ENCODE results near the gene TP73.
A peak's percentile ranks its signal among the peaks of the same experiment; 100 is the strongest.

TP73 gene

DNA sequence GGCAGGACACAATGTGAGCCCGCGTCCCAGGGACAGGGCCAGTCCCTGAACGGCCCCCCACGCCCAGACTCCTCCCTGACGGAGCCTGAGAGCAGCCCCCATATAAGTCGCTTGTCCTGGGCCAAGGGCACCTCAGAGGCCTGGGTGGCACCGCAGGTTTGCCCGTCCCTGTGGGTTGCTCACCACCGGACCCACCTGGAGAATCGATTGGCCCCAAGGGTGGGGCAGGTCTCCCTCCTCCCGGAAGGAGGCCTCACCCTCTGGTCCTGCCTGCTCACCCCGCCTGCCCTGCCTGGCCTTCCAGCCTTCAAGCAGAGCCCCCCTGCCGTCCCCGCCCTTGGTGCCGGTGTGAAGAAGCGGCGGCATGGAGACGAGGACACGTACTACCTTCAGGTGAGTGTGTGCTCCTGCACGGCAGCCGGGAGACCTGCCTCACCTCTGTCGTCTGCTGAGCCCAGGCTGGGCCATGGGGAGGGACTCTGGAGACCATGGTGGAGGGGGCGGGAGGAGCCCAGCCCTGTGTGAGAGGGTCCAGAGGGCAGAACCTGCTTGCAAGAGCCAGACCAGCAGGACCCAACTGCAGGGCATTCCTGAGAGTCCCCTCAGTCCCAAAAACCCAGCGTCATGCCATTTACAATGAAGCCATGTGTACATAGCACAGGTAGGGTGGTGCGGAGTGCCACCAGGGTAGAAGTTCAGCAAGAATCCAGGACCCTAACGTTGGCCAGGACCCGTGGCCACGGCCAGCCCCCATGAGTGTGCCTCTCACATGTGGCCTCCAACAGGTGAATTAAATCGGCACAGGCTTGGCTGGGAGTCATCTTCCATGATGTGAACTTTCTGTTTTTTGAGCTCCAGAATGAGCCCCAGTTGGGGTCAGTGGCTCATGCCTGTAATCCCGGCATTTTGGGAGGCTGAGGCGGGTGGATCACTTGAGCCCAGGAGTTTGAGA, 75.8 kb downstream of the TP73 start:
- no peak for DNase-seq (ENCODE audit: low read depth, low spot score)

DNA sequence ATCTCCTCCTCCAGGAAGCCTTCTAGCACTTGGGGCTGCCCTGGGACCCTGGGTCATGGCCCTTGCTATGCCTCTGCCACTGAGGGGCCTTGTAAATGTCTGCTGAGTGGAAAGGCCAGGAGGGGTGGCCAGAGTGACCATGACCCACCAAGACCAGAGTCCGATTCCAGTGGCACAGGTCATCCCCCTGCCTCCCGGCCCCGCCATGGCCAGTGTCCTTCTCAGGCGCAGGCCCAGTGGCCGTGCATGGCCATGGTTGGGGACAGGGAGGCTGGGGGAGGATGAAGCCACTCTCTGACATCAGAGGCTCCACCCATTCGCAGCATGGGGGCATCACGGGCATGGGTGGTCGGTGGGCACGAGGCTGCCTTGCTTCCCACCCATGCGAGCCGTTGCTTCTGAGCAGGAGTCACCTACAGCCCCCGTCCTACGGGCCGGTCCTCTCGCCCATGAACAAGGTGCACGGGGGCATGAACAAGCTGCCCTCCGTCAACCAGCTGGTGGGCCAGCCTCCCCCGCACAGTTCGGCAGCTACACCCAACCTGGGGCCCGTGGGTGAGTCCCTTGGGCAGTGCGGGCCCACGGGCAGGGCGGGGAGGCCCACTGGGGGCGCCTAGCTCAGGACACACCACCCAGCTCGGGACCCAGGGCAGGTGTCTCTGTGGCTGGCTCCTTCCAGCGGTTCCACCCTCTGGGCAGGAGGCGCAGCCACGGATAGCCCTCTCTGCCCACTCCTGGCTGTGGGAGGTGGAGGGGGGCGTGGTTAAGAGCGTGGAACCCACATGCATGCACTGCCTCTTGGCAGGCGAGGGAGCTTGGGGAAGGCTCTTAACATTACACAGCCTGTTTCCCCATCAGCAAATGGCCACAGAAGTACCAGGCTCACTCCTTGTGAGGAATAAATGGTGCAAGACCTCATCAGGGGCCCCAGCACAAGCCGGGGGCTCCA, 77.6 kb downstream of the TP73 start:
- no peak for DNase-seq (ENCODE audit: low read depth, low spot score)

DNA sequence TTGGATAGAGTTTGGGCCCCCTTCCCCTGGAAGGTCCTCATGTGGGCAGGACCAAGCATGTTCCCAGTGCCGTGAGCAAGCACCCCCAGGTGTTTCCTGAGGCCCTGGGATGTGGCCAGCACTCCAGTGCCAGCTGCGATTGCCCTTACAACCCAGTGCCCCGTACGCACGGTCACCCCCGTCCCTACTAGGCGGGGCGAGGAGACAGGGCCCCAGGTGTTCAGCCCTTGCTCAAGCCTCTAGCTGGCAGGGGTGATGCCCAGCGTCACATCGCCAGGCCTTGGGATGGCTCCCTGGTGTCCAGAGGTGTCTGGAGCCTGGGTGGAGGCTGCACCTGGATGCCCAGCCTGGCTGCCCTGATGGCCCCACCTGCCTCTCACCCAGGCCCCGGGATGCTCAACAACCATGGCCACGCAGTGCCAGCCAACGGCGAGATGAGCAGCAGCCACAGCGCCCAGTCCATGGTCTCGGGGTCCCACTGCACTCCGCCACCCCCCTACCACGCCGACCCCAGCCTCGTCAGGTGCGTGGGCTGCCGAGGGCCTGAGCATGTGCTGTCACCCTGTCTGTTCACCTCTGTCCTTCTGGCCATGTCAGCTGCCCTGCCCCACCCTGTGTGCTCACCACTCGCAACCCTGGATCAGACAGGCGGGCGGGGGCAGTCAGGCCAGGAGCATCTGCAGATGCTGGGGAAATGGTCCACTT, 78.4 kb downstream of the TP73 start:
- DNase-seq (ENCODE audit: low read depth, low spot score): no peak

- no peak for DNase-seq (ENCODE audit: low read depth, low spot score)
Observed at GRCh38 chr1:3731583-3732433, 79.5 kb downstream of the TP73 start.

- DNase-seq (ENCODE audit: low read depth, low spot score): no peak
Observed at GRCh38 chr1:3732434-3733093, 80.2 kb downstream of the TP73 start.

DNA sequence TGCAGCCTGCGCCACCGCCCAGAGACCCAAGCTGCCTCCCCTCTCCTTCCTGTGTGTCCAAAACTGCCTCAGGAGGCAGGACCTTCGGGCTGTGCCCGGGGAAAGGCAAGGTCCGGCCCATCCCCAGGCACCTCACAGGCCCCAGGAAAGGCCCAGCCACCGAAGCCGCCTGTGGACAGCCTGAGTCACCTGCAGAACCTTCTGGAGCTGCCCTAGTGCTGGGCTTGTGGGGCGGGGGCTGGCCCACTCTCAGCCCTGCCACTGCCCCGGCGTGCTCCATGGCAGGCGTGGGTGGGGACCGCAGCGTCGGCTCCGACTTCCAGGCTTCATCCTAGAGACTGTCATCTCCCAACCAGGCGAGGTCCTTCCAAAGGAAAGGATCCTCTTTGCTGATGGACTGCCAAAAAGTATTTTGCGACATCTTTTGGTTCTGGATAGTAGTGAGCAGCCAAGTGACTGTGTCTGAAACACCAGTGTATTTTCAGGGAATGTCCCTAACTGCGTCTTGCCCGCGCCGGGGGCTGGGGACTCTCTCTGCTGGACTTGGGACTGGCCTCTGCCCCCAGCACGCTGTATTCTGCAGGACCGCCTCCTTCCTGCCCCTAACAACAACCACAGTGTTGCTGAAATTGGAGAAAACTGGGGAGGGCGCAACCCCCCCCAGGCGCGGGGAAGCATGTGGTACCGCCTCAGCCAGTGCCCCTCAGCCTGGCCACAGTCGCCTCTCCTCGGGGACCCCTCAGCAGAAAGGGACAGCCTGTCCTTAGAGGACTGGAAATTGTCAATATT, 81.0 kb downstream of the TP73 start:
- no peak for DNase-seq (ENCODE audit: low read depth, low spot score)

- no peak for DNase-seq (ENCODE audit: low read depth, low spot score)
Observed at GRCh38 chr1:3733883-3734589, 81.7 kb downstream of the TP73 start.

DNA sequence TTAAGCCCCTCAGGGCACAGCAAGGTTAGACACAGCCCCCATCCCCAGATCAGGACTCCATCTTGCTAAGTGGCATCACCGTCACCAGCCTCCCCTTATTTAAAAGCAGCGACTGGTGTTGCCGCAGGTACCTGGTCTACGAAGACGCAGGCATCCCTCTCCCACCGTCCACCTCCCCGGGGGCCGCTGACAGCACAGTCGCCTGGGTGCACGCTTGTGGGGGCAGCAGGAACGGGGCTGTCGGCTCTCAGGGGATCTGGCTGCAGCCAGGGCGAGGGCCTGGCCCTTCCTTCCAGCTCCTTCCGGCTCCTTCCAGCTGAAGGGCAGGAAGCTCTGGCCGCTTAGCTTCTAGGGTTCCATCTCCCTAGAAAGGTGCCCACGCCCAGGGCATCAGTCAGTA, 82.3 kb downstream of the TP73 start:
- DNase-seq (ENCODE audit: low read depth, low spot score): no peak

GRCh38 chr1:3735027-3735681, 82.8 kb downstream of the TP73 start:
- DNase-seq (ENCODE audit: low read depth, low spot score): no peak

DNA sequence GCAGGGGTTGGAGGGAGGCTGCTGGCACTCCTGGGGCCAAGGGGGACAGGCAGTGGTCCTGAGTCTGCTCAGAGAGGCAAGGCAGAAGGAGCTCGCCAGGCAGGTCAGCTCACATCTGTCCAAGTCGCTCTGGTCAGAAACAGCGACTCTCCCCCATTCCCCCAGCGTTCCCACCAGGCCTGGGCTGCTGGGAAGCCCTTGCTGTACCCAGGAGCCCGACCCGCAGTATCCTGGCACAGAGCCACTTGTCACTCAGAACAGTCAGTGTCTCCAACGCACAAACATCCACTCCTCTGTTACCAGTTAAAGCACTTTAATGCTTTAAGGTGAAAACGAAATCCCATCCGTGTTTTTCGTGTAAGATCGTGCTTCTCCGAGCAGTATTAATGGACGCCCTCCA, 83.4 kb downstream of the TP73 start:
- DNase-seq (ENCODE audit: low read depth, low spot score): peak; percentile 12

DNA sequence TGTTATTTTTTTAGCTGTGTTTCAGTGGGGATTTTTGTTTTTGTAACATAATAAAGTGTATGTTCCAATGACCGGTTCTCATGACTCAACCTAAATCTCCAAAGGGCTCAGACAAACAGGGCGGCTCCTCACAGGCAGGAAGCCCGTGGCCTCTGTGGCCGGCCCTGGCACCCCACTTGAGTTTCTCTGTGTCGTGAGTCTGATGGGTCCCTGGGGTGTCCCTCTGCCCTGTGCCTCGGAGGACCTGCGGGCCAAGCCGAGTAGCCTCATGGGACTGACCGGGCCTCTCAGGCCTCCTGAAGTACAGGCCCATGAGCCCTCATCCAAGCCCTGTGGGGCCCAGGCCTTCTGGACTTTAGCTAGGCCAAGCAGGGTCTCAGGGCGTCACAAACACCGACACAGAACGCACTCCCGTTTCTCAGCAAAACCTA, 83.8 kb downstream of the TP73 start:
- peak; percentile 60 for DNase-seq (ENCODE audit: low read depth, low spot score)

- DNase-seq (ENCODE audit: low read depth, low spot score): no peak
Observed at GRCh38 chr1:3736708-3737107, 84.4 kb downstream of the TP73 start.

GRCh38 chr1:3738943-3739342, 86.6 kb downstream of the TP73 start:
- DNase-seq (ENCODE audit: low read depth, low spot score): no peak

- DNase-seq (ENCODE audit: low read depth, low spot score): no peak
Observed at GRCh38 chr1:3740042-3740441, 87.7 kb downstream of the TP73 start.

DNA sequence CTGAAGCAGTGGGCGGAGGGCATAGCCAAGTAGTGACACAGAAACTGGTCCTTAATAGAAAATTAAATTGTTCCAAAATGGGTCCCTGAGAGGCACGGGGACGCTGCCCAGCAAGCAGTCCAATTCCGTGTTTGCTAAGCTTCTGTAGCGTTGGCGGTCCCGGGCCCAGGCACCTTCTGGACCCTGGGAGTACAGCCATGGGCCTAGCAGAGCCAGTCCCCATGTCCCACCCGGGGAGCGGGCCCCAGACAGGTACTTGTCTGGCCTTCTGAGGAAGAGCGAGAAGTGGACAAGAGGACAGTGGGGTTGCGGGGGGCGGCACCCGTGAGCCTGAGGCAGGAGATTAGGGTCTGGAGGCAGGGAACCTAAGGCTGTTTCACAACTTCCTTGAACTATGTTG, 88.4 kb downstream of the TP73 start:
- DNase-seq (ENCODE audit: low read depth, low spot score): no peak

GRCh38 chr1:3741566-3742438, 89.5 kb downstream of the TP73 start:
- DNase-seq (ENCODE audit: low read depth, low spot score): no peak

All from smooth muscle cell of the brain vasculature (primary cell).